K562 (cell line): Measurements from ENCODE around the gene THADA. TPM values are rescaled to one million over a fixed set of nuclear protein-coding genes. Genes with fewer than 3 reads are reported as not detected.

ENCODE experiments used
- ATAC-seq: fragments of 200-7000 bp; cut with Tn5 transposase; 3 replicates; pipeline ENCODE4 v1.9.1; 2020; ENCODE audit warnings: moderate library complexity
- BruUV-seq: library from RNA; stranded (reverse); fragments of 400-500 nt; replicated peaks from 2 replicates; lab custom pipeline; 2021; lab: Mats Ljungman, UMichigan
- CTCF ChIA-PET: fragments of 300-600 bp; formaldehyde crosslinking; extraction: SDS; loops from one replicate; lab custom pipeline; 2021; ENCODE audit warnings: low intra/inter-chr PET ratio; lab: Yijun Ruan, JAX
- POLR2A ChIA-PET: fragments of 300-600, 350-650 bp; sonication (Branson Sonifier 250); formaldehyde crosslinking; extraction: SDS; loops from one replicate; lab custom pipeline; 2021; ENCODE audit warnings: antibody characterized with exemption, inconsistent platforms; lab: Yijun Ruan, JAX
- DNase-seq, 4 experiments: peaks; one replicate each; pipeline versions ENCODE4 v3.0.0 to v3.0.0-alpha.2; 2011 to 2018; ENCODE audit warnings: low spot score in 3 of 4, mixed read lengths in 3 of 4; ENCODE audit errors: extremely low read depth in 1 of 4
- FAIRE-seq: peaks from 2 replicates; lab custom pipeline; 2011; peaks lifted over from hg19 to GRCh38; lab: Jason Lieb, UNC
- H2AFZ ChIP-seq: 2 replicates; pipeline ENCODE4 v1.6.0; 2011; ENCODE audit warnings: low read depth, low read length, control low read depth, inconsistent platforms
- H3K27ac ChIP-seq: fragments of 200-600 bp; 3 replicates; pipeline ENCODE4 v1.8.0; 2011; ENCODE audit warnings: low read depth, mild to moderate bottlenecking, control low read depth, inconsistent platforms, low read length, moderate library complexity, mixed read lengths; ENCODE audit errors: extremely low read depth
- H3K27me3 ChIP-seq, 2 experiments: fragments of 300-600 bp in 1 of 2; 2 replicates in 1 of 2; 3 replicates in 1 of 2; pipeline versions ENCODE4 v1.6.0 to v1.8.0; 2011; ENCODE audit warnings: inconsistent platforms in 2 of 2, low read length in 2 of 2, mild to moderate bottlenecking in 1 of 2, mixed read lengths in 1 of 2, moderate library complexity in 1 of 2; ENCODE audit not compliant: control insufficient read depth in 2 of 2, insufficient read depth in 2 of 2
- H3K36me3 ChIP-seq: fragments of 300-600 bp; 3 replicates; pipeline ENCODE4 v1.8.0; 2011; ENCODE audit warnings: mild to moderate bottlenecking, low read length, inconsistent platforms; ENCODE audit not compliant: control insufficient read depth, insufficient read depth
- H3K4me1 ChIP-seq, 2 experiments: fragments of 200-600 bp in 1 of 2; replicated peaks in 1 of 2; 2 replicates in 1 of 2; 3 replicates in 1 of 2; pipeline versions ENCODE4 v1.5.1 to v1.8.0; 2011; ENCODE audit warnings: inconsistent platforms in 2 of 2, low read length in 2 of 2, mild to moderate bottlenecking in 1 of 2, mixed read lengths in 1 of 2, moderate library complexity in 1 of 2; ENCODE audit not compliant: control insufficient read depth in 2 of 2, insufficient read depth in 2 of 2
- H3K4me2 ChIP-seq: 2 replicates; pipeline ENCODE4 v1.6.1; 2011; ENCODE audit warnings: low read length, control low read depth, inconsistent platforms, mixed read lengths; ENCODE audit not compliant: insufficient read depth
- H3K4me3 ChIP-seq: fragments of 200-600 bp; sonication (generic), shearing (Covaris generic); 2 replicates; pipeline ENCODE4 v1.5.1; 2016; ENCODE audit warnings: control low read depth, inconsistent platforms
- H3K79me2 ChIP-seq: fragments of 200-600 bp; 3 replicates; pipeline ENCODE4 v1.8.0; 2011; ENCODE audit warnings: low read length, inconsistent platforms; ENCODE audit not compliant: control insufficient read depth, insufficient read depth
- H3K9ac ChIP-seq, 2 experiments: 2 replicates each; pipeline versions ENCODE4 v1.6.0 to v1.6.1; 2011; ENCODE audit warnings: low read depth in 2 of 2, low read length in 2 of 2, control low read depth in 1 of 2, inconsistent platforms in 1 of 2, mild to moderate bottlenecking in 1 of 2, mixed read lengths in 1 of 2; ENCODE audit not compliant: insufficient read depth in 1 of 2
- H3K9me1 ChIP-seq: one replicate; pipeline ENCODE4 v1.6.0; 2011; ENCODE audit warnings: inconsistent platforms, mild to moderate bottlenecking, low read length, moderate library complexity; ENCODE audit not compliant: control insufficient read depth, insufficient read depth
- H3K9me3 ChIP-seq: replicated peaks from 2 replicates; pipeline ENCODE4 v1.5.1; 2011; ENCODE audit warnings: low read depth, low read length, inconsistent platforms; ENCODE audit not compliant: control insufficient read depth, insufficient read depth
- H4K20me1 ChIP-seq: replicated peaks from 2 replicates; pipeline ENCODE4 v1.6.1; 2011; ENCODE audit warnings: low read length, inconsistent platforms, mixed read lengths; ENCODE audit not compliant: control insufficient read depth, insufficient read depth
- BCOR ChIP-seq: fragments of 450-650 bp; IDR thresholded peaks from 2 replicates; pipeline ENCODE4 v1.6.1; 2016
- E2F5 ChIP-seq: sonication (generic); formaldehyde crosslinking; IDR thresholded peaks from 2 replicates; pipeline ENCODE4 v1.8.0; 2022; ENCODE audit warnings: mild to moderate bottlenecking, missing genetic modification reagents
- FOS ChIP-seq: IDR thresholded peaks from 3 replicates; pipeline ENCODE4 v1.6.1; 2011; ENCODE audit not compliant: insufficient read length; ENCODE audit errors: extremely low read depth
- FOXO4 ChIP-seq: fragments of 450-650 bp; formaldehyde crosslinking; IDR thresholded peaks from 2 replicates; pipeline ENCODE4 v1.4.0; 2020; ENCODE audit warnings: mild to moderate bottlenecking, moderate library complexity
- HMG20B ChIP-seq: fragments of 250-450 bp; sonication (Bioruptor Pico); IDR thresholded peaks from 2 replicates; pipeline ENCODE4 v1.5.0; 2021; ENCODE audit warnings: mild to moderate bottlenecking
- NFIX ChIP-seq: fragments of 250-450 bp; sonication (Bioruptor Pico); IDR thresholded peaks from 2 replicates; pipeline ENCODE4 v1.4.0; 2020; ENCODE audit warnings: low read depth, mild to moderate bottlenecking, moderate library complexity
- PPARD ChIP-seq: fragments of 250-450 bp; sonication (Bioruptor Pico); IDR thresholded peaks from 2 replicates; pipeline ENCODE4 v1.8.0; 2022; ENCODE audit warnings: inconsistent platforms, mild to moderate bottlenecking, moderate library complexity
- SMAD1 ChIP-seq: fragments of 150-350 bp; IDR thresholded peaks from 2 replicates; pipeline ENCODE4 v1.6.1; 2014; ENCODE audit warnings: low read length, low read depth; ENCODE audit not compliant: partially characterized antibody
- SNAPC5 ChIP-seq: fragments of 250-450 bp; sonication (Bioruptor Pico); IDR thresholded peaks from 2 replicates; pipeline ENCODE4 v1.8.0; 2021; ENCODE audit warnings: moderate library complexity, mild to moderate bottlenecking, inconsistent platforms
- STAT6 ChIP-seq: sonication (generic); formaldehyde crosslinking; IDR thresholded peaks from 2 replicates; pipeline ENCODE4 v1.8.1; 2023; ENCODE audit warnings: mild to moderate bottlenecking, missing genetic modification reagents
- THRB ChIP-seq: fragments of 450-650 bp; formaldehyde crosslinking; conservative IDR thresholded peaks from 2 replicates; pipeline ENCODE4 v1.4.0; 2022; ENCODE audit warnings: mild to moderate bottlenecking, missing genetic modification characterization
- U2AF2 ChIP-seq: fragments of 200-400 bp; formaldehyde crosslinking; optimal IDR thresholded peaks from 2 replicates; pipeline ENCODE3; 2017; ENCODE audit warnings: low read depth, mild to moderate bottlenecking, low read length
- USF1 ChIP-seq: sonication (generic); formaldehyde crosslinking; IDR thresholded peaks from 2 replicates; pipeline ENCODE4 v1.9.0; 2022; ENCODE audit warnings: mild to moderate bottlenecking, missing genetic modification reagents
- ZNF140 ChIP-seq: fragments of 250-450 bp; sonication (Bioruptor Pico); IDR thresholded peaks from 2 replicates; pipeline ENCODE4 v1.8.0; 2021; ENCODE audit warnings: moderate library complexity, mild to moderate bottlenecking, inconsistent platforms
- ZSCAN32 ChIP-seq: fragments of 450-650 bp; formaldehyde crosslinking; IDR thresholded peaks from 2 replicates; pipeline ENCODE4 v1.4.0; 2020; ENCODE audit warnings: mild to moderate bottlenecking, moderate library complexity
- in situ Hi-C: fragments of 300-500 bp; cut with MboI; formaldehyde crosslinking; loops from 4 replicates; pipeline ENCODE4 v1.15.0; 2018; ENCODE audit warnings: inconsistent platforms, mixed read lengths
- intact Hi-C: fragments of 100-400 bp; cut with micrococcal nuclease; formaldehyde crosslinking; loops from 2 replicates; pipeline ENCODE4 v1.14.2; 2022
- polyA plus RNA-seq, 8 experiments: library from polyadenylated mRNA; depleted of rRNA in 4 of 8; stranded (reverse) in 5 of 8; unstranded in 3 of 8; fragments of >200 nt; fragmentation: Nextera tagmentation in 2 of 8; fragmentation: Illumina TruSeq in 1 of 8; extraction: Ambion mirVana in 2 of 8; extraction: Trizol in 1 of 8; gene quantifications; 2 replicates each; pipeline versions ENCODE4 v1.2.1 to v1.2.3, GENCODE V29; 2011 to 2014; ENCODE audit warnings: inconsistent platforms in 1 of 8, missing spikeins in 1 of 8
- total RNA-seq, 7 experiments: library from RNA; depleted of rRNA in 6 of 7; stranded (reverse); fragments of >200 nt in 6 of 7; fragmentation: Illumina TruSeq in 2 of 7; extraction: Trizol in 2 of 7; gene quantifications; 2 replicates each; pipeline versions ENCODE4 v1.2.1 to v1.2.3, GENCODE V29; 2011 to 2021; ENCODE audit warnings: low replicate concordance in 1 of 7
- TF ChIP-seq, protein P1 (sequence below): fragments of 250-450 bp; sonication (Bioruptor Pico); IDR thresholded peaks from 2 replicates; pipeline ENCODE4 v1.4.0; 2020

The THADA gene
- total and polyA plus RNA-seq, 9 of the 15 experiments (the other 6 are each of a cell fraction or from before 2014, with no cell fraction given) = 17.8 to 34.7 (median 31.9) TPM

DNA sequence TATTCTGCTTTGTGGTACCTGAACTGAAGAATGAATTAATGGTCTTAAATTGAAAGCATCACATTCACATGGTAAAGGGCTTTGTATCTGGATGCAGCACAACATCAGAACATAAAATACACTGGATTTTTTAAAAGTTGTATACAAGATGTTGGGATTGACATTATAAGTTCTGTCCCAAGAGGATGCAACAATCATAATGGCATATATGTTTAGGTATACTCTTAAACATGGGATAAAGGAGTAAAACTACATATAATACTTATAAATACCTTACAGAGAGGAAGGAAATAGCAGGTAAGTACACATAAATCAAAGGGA, 171.9 kb downstream of the THADA start:
- CTCF ChIA-PET = no interaction called here
- no peak for DNase-seq
- H3K79me2 ChIP-seq = no peaks in the 10 kb centered on the region
- in situ Hi-C loops (no loop called here), intact Hi-C loops (no loop called here)
- H3K36me3 ChIP-seq = peaks cover 9% of the 10 kb centered on the region; the same call in 2 of the 3 replicates
- H3K27ac ChIP-seq = no peak overlapping the region
- peaks cover 7 to 45% of the 10 kb centered on the region in 2 experiments; a peak in 3 of 5 replicates for H3K4me1 ChIP-seq
- no peak for FAIRE-seq
- H3K9me3 ChIP-seq = no peaks in the 10 kb centered on the region
- no peak for ATAC-seq
- POLR2A ChIA-PET = no interaction called here
- no TSS peak for BruUV-seq
- H3K9me1 ChIP-seq = no peaks in the 10 kb centered on the region
- H4K20me1 ChIP-seq = no peaks in the 10 kb centered on the region
- no peak overlapping the region for H3K4me2 ChIP-seq
- no peak overlapping the region for H3K4me3 ChIP-seq
- no peak overlapping the region for H3K9ac ChIP-seq
- H2AFZ ChIP-seq = no peak overlapping the region
- H3K27me3 ChIP-seq = no peaks in the 10 kb centered on the region
- TF ChIP-seq FOS = no peak
- TF ChIP-seq USF1 = no peak
- TF ChIP-seq SNAPC5 (CRISPR knock-in tag) = no peak
- no peak for TF ChIP-seq PPARD (CRISPR knock-in tag)
- no peak for TF ChIP-seq ZNF140 (CRISPR knock-in tag)
- TF ChIP-seq U2AF2 = no peak
- TF ChIP-seq, protein P1, sequence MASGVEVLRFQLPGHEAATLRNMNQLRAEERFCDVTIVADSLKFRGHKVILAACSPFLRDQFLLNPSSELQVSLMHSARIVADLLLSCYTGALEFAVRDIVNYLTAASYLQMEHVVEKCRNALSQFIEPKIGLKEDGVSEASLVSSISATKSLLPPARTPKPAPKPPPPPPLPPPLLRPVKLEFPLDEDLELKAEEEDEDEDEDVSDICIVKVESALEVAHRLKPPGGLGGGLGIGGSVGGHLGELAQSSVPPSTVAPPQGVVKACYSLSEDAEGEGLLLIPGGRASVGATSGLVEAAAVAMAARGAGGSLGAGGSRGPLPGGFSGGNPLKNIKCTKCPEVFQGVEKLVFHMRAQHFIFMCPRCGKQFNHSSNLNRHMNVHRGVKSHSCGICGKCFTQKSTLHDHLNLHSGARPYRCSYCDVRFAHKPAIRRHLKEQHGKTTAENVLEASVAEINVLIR (CRISPR knock-in tag) = no peak
- TF ChIP-seq BCOR = no peak
- no peak for TF ChIP-seq ZSCAN32
- TF ChIP-seq FOXO4 (CRISPR knock-in tag) = no peak
- TF ChIP-seq E2F5 (CRISPR knock-in tag) = no peak
- no peak for TF ChIP-seq THRB
- no peak for TF ChIP-seq STAT6 (CRISPR knock-in tag)
- TF ChIP-seq HMG20B = no peak
- no peak for TF ChIP-seq NFIX (CRISPR knock-in tag)
- no peak for TF ChIP-seq SMAD1
